ENCODE measurements around the gene MPL. TPM values are rescaled to one million over a fixed set of nuclear protein-coding genes. Genes with fewer than 3 reads are reported as not detected.
A peak's percentile ranks its signal among the peaks of the same experiment; 100 is the strongest.

The MPL gene
- total RNA-seq, 1 donor, result not detected

GRCh38 chr1:43352351-43352705 lies 14.7 kb downstream of the MPL start:
- H3K4me3 ChIP-seq (ENCODE audit: low read depth, low read length), result no peak overlapping the region
- DNase-seq (ENCODE audit: low read depth), result no peak
- TF ChIP-seq CTCF (IDR thresholded peaks at IDR 0.05; ENCODE audit: insufficient read depth, low read length), result no peak

- no peak overlapping the region for H3K4me3 ChIP-seq (ENCODE audit: low read depth, low read length)
- no peak for DNase-seq (ENCODE audit: low read depth)
- no peak for TF ChIP-seq CTCF (IDR thresholded peaks at IDR 0.05; ENCODE audit: insufficient read depth, low read length)
Observed at GRCh38 chr1:43352881-43353280, 15.3 kb downstream of the MPL start.

GRCh38 chr1:43354471-43354870 lies 16.9 kb downstream of the MPL start:
- no peak for TF ChIP-seq CTCF (IDR thresholded peaks at IDR 0.05; ENCODE audit: insufficient read depth, low read length)
- DNase-seq (ENCODE audit: low read depth), result peak; percentile 43
- no peak overlapping the region for H3K4me3 ChIP-seq (ENCODE audit: low read depth, low read length)

- H3K4me3 ChIP-seq (ENCODE audit: low read depth, low read length), result no peak overlapping the region
- peak; percentile 70 for DNase-seq (ENCODE audit: low read depth)
- TF ChIP-seq CTCF (IDR thresholded peaks at IDR 0.05; ENCODE audit: insufficient read depth, low read length), result no peak
Observed at GRCh38 chr1:43354936-43355335, 17.3 kb downstream of the MPL start.

- TF ChIP-seq CTCF (IDR thresholded peaks at IDR 0.05; ENCODE audit: insufficient read depth, low read length), result no peak
- no peak for DNase-seq (ENCODE audit: low read depth)
- no peak overlapping the region for H3K4me3 ChIP-seq (ENCODE audit: low read depth, low read length)
Observed at GRCh38 chr1:43357251-43357650, 19.6 kb downstream of the MPL start.

- H3K4me3 ChIP-seq (ENCODE audit: low read depth, low read length), result peak overlapping the region; percentile 75
- TF ChIP-seq CTCF (IDR thresholded peaks at IDR 0.05; ENCODE audit: insufficient read depth, low read length), result peak; percentile 30
- DNase-seq (ENCODE audit: low read depth), result no peak
Observed at GRCh38 chr1:43358121-43358745, 20.6 kb downstream of the MPL start.
